Measurements from ENCODE around the gene SMIM26. TPM values are rescaled to one million over a fixed set of nuclear protein-coding genes. Genes with fewer than 3 reads are reported as not detected.

SMIM26 gene
- total and polyA plus RNA-seq, 2 of the 13 experiments (the other 11 are each of a cell fraction or from before 2014, with no cell fraction given), result 214 to 249 TPM

- Histone ChIP-seq H3K4me3 (replicated peaks in 1 of 3; ENCODE audit: insufficient read depth in 1 of 3, low read depth in 2 of 3, low read length in 3 of 3) (peak within 1 kb of the TSS; percentile 67 to 80 (median 80)), H3K36me3 (replicated peaks in 1 of 2; ENCODE audit: control insufficient read depth in 1 of 2, insufficient read depth in 2 of 2, low read length in 2 of 2) (no peaks in the 10 kb centered on the region), H3K9ac (ENCODE audit: insufficient read depth, low read depth, low read length) (peak within 1 kb of the TSS; percentile 74), H3K4me1 (ENCODE audit: insufficient read depth, low read length) (peaks cover 50% of the 10 kb centered on the region), H3K27me3 (ENCODE audit: control insufficient read depth in 1 of 2, insufficient read depth in 2 of 2, low read length in 2 of 2) (no peaks in the 10 kb centered on the region), H3K27ac (ENCODE audit: extremely low read length, insufficient read depth, low read length) (peak within 1 kb of the TSS; percentile 36), H2AFZ (ENCODE audit: low read length) (peak within 1 kb of the TSS; percentile 74), H3K4me2 (ENCODE audit: low read depth, low read length) (peak within 1 kb of the TSS; percentile 95), H3K9me3 (ENCODE audit: low read length) (no peaks in the 10 kb centered on the region), H3K79me2 (ENCODE audit: insufficient read depth, low read length) (peaks cover 4% of the 10 kb centered on the region), H4K20me1 (ENCODE audit: insufficient read depth, low read length) (no peaks in the 10 kb centered on the region)
- ChIA-PET CTCF (ENCODE audit: low intra/inter-chr PET ratio, low total read pairs) (no interaction called here), POLR2A (interaction anchor here (0.9 to 1.5 kb wide), 3 partner anchors 24 to 121 kb away, joined by 4 to 6 read pairs (median 5); partner anchors contain the start of genes DZANK1, POLR3F and SEC23B)
- intact Hi-C loops (cut with micrococcal nuclease; ENCODE audit: unreplicated experiment) (loop anchor here (5.0 kb wide), 2 partner anchors 121 to 204 kb away; partner anchors contain the start of genes DZANK1 and POLR3F), in situ Hi-C loops (cut with HindIII; ENCODE audit: extremely low pct_ligation_motif_present, low pct_unique_long_range_greater_than_20kb) (no loop called here)
- WGBS (ENCODE audit: low lambda C conversion rate), result 1% methylated on average over 28 of the region's 88 CpGs
- no peak for FAIRE-seq
- ATAC-seq, result peak; percentile 90
- DNase-seq (ENCODE audit: low spot score), result peak; percentile 84
- BruUV-seq (replicated peaks), result no TSS peak
- peak; percentile 92 for TF ChIP-seq ZNF687 (CRISPR knock-in tag; IDR thresholded peaks at IDR 0.05)
- TF ChIP-seq ZNF580 (CRISPR knock-in tag; IDR thresholded peaks at IDR 0.05; ENCODE audit: borderline replicate concordance, low read depth), result peak; percentile 54; the same call in 1 of the 2 replicates
- TF ChIP-seq SP5 (CRISPR knock-in tag; IDR thresholded peaks at IDR 0.05; ENCODE audit: borderline replicate concordance, low read depth), result peak; percentile 86
- peak; percentile 61 for TF ChIP-seq KAT8 (CRISPR knock-in tag; IDR thresholded peaks at IDR 0.05)
- TF ChIP-seq ZC3H4 (CRISPR knock-in tag; IDR thresholded peaks at IDR 0.05; ENCODE audit: borderline replicate concordance), result no peak; the same call in 1 of the 2 replicates
- TF ChIP-seq MED1 (CRISPR knock-in tag; IDR thresholded peaks at IDR 0.05), result peak; percentile 65
- TF ChIP-seq ZC3H13 (CRISPR knock-in tag; IDR thresholded peaks at IDR 0.05), result peak; percentile 89; the same call in 1 of the 2 replicates
- 0 out of 2 replicates have a peak, but pooled peaks have one; percentile 21 for TF ChIP-seq NFYC (CRISPR knock-in tag; IDR thresholded peaks at IDR 0.05)
- peak; percentile 39 for TF ChIP-seq AGO1 (IDR thresholded peaks at IDR 0.05; ENCODE audit: low read depth, low read length, poor library complexity, severe bottlenecking)
- no peak for TF ChIP-seq FIP1L1 (IDR thresholded peaks at IDR 0.05; ENCODE audit: borderline replicate concordance, insufficient read depth, low read depth, low read length)
- no peak for TF ChIP-seq SRSF4 (IDR thresholded peaks at IDR 0.05; ENCODE audit: low read depth, low read length, poor library complexity, severe bottlenecking)
- peak; percentile 91 for TF ChIP-seq RBM39 (IDR thresholded peaks at IDR 0.05; ENCODE audit: low read depth, low read length, poor library complexity, severe bottlenecking)
- TF ChIP-seq TRIM24 (CRISPR knock-in tag; IDR thresholded peaks at IDR 0.05), result no peak
- TF ChIP-seq BRD4 (CRISPR knock-in tag; IDR thresholded peaks at IDR 0.05), result peak; percentile 73
- TF ChIP-seq ZNF468 (CRISPR knock-in tag; IDR thresholded peaks at IDR 0.05), result no peak
- TF ChIP-seq KAT7 (CRISPR knock-in tag; IDR thresholded peaks at IDR 0.05; ENCODE audit: borderline replicate concordance), result peak; percentile 73; the same call in 1 of the 2 replicates
- no peak for TF ChIP-seq GMEB1 (CRISPR knock-in tag; IDR thresholded peaks at IDR 0.05; ENCODE audit: borderline replicate concordance)
Measured at GRCh38 chr20:18587665-18588573, 20.7 kb downstream of the SMIM26 start, which contains the start of gene DTD1. Gene DTD1 (plus strand): TSS chr20:18588054. CDS start chr20:18588073, 19 bp downstream.

All from HepG2 (cell line).